Measurements from ENCODE around the gene CCNY. TPM values are rescaled to one million over a fixed set of nuclear protein-coding genes. Genes with fewer than 3 reads are reported as not detected.
A peak's percentile ranks its signal among the peaks of the same experiment; 100 is the strongest.

CCNY gene
- total RNA-seq, 1 donor from 2014 or later, result 44.3 TPM

DNA sequence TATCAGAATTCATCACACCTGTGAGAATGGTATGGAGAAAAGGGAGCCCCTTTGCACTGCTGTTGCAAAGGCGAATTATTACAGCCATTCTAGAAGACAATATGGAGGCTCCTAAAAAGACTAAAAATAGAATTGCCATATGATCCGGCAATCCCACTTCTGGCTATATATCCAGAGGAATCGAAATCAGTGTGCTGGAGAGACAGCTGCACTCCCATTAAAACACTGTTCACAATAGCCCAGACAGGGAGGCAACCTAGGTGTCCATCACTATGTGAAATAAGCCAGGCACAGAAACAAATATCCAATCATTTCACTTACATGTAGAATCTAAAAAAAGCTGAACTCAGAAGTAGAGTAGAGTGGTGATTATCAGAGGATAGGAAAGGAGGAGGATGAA is 242.8 kb downstream of the CCNY start:
- DNase-seq (ENCODE audit: low spot score), result no peak

DNA sequence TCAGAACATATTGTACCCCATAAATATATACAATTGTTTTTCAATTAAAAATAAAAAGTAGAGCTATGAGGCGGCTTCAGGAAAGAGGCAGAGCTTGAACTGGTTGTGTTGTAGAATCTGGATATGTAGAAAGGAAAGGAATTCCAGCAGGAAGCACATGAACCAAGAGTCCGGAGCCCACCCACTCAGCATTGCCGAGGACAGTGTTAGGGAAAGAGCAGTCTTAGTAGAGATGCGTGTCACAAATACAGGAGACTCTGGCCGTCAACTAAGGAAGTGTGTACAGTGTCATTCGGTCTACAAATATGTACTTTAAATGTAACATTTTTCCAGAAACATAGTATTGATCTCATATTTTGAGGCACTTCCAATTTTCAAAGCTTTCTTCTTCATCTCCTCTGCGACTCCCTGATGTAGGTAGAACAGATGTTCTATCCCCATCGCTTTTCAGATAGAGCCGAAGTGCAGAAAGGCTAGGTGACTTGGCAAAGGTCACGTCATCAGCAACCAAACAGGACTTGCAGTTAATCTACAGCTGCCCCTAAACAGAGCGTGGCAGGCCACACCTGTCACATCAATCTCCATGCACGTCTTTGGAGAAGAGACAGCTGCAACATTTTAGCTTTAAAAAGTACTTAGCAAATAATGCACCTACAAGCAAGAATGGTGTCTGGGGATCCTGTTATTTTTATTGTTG is 243.6 kb downstream of the CCNY start:
- DNase-seq (ENCODE audit: low spot score), result no peak

DNA sequence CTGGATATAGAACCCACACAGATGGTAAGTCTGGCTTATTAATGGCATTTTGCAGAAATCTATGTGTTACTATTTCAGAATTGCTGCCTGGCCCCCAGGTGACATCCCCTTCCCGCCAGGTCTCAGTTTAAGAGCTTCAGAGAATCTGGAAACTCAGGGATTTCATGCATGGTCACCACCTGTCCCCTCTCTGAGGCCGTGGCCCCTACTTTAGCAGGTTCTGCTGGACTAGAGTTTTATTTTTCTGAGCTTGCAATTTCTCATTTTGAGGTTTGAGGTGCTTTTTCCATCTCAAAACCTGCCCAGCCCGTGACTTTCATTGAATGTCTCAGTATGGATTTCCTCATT is 244.1 kb downstream of the CCNY start:
- DNase-seq (ENCODE audit: low spot score), result no peak

DNA sequence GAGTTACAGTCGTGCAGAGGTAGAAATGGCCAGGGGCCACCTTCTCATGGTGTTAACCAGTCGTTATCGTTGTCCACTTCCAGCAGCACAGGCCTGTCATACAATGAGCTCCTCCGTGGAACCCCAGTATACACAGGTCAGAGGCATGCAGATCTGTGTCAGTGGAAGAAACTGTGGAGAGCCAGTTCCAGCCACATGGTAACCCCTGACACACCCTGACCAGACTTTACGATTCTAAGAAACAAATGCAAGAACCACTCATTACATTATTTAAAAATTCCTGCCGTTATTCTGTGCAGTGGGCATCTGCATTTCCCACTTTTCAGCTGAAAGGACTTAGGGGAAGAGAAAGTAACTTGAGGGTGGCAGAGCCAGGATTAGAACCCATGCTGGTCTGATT is 245.3 kb downstream of the CCNY start:
- DNase-seq (ENCODE audit: low spot score), result no peak

DNA sequence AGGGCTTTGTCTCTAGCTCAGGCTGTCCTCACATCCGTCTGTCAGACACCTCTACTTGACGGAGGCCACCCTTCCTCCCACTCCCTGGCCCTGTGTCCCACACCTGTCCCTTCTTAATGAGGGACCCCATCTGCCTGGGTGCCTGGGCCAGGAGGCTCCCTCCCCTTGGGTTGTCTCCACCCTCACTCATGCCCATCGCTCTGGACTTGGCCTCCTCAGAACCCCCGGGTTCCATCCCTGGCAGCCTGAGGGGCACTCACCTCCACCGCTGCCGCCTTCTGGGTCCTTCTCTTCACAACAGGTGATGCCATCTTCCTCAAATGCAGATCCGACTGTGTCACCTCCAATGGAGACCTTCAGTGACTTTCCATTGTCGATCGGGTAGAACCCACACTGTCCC is 248.6 kb downstream of the CCNY start:
- no peak for DNase-seq (ENCODE audit: low spot score)

DNA sequence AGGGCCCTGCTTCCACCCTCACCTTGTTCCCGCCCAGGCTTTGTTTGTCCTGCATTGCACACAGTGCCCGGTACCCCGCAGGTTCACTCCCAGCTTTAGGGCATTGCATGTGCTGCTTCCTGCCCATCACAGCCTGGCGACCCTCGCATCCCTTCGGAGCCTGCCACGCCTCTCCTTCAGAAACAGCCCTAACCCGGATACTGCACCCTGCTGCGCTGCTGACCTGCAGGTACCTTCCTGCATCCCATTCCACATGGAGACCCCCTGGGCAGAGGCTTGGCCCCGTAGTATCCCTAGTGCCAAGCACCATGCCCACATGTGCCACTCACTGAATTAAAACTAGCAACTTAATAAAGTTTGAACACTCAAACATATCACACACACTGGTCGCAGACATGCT is 249.0 kb downstream of the CCNY start:
- DNase-seq (ENCODE audit: low spot score), result no peak

DNA sequence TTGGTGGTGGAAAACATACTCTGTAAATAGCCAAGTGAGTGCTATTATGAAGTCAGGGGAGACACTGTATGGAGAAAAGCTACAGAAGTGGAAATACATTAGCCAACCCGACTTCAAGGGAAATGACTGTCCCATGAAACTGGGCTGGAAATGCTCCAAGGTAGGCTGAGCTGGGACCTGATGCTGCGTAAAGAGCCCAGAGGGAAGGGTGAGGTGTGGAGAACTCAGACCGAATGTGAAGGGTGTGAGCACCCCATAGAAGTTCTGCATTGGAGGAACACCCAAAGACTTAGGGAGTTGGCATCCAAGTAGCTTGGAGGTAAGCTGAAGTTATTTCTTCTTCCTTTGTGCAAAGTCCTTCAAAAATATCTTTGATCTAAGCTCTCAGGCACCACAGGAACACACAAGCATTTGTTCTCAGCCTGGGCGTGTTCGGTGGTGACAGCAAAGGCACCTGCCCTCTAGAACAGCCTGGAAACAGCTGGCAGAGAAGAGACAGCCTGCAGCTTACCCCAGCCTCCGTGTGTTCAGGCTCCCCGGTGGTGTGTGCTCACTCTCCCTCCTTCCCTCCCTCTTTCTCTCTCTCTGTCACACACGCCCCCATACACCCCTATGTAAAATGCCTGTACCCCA is 249.7 kb downstream of the CCNY start:
- DNase-seq (ENCODE audit: low spot score), result no peak

DNA sequence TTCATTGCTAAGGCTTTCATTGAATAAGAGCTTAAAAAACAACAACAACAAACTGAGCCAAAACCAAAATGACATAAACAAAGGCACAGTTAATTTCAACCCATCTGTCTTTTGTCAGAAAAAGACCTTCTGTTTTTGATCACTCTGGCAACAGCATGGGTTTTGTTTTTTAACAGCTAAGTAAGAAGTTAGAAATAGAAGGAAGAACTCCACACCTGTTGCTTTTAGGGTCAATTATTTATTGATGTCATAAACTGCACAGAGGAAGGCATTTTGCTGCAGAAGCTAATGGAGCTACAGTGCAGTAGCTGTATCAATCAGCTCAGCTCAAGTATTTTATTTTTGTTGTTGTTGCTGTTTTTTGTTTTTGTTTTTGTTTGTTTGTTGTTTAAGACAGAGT is 252.5 kb downstream of the CCNY start:
- DNase-seq (ENCODE audit: low spot score), result no peak

DNA sequence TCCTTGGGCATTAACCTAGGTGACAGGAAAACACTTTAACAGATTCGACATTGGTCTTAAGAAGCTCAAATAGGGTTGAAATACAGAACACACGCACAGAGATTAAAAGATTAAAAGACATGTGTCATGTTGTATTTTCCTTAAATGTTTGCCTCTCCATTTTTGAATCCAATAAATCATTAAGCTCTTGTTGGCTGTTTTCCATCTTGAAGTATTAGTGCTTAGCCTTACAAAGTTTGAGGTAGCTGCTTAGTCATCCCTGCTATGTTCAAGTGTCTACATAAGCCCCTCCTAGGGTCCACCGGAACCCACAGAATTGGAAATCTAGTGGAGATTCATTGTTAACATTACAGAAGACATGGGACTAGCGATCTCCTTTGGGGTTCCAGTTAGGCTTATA is 256.1 kb downstream of the CCNY start:
- no peak for DNase-seq (ENCODE audit: low spot score)

DNA sequence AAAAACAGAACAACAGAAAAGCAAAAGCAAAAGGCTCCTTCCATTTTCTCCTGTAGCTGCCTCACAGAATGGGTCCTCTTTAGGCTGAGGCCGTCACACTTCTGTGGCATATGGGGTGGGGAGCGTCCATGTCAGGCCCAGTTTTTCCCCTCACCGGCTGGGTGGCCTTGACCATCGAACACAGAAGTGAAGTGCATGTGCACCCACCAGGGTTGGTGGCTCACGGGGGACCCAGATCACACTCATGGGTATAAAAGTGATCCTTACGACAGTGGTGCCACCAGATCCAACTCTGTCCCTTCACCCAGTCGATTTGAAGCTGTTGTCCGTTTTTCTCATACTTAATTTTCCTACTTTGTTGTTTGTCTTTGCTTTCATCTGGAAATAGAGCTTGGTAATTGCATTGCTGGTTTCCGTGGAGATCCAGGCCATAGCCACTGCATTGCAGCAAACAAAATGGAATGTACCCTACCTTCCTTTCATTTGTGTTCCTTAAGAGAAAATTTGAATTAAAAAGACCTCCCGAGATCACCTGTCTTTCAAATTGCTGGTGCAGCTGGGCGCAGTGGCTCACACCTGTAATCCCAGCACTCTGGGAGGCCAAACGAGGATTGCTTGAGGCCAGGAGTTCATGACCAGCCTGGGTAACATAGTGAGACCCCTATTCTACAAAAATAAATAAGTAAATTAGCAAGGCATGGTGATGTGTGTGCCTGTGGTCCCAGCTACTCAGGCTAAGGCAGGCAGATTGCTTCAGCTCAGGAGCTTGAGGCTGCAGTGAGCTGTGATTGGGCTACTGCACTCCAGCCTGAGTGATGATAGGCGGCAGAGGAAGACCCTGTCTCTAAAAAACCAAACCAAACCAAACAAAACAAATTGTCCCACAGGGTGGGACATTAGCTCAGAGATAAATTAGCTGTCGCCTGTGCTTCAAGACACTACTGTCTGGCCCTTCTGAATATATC is 258.1 kb downstream of the CCNY start:
- no peak for DNase-seq (ENCODE audit: low spot score)

DNA sequence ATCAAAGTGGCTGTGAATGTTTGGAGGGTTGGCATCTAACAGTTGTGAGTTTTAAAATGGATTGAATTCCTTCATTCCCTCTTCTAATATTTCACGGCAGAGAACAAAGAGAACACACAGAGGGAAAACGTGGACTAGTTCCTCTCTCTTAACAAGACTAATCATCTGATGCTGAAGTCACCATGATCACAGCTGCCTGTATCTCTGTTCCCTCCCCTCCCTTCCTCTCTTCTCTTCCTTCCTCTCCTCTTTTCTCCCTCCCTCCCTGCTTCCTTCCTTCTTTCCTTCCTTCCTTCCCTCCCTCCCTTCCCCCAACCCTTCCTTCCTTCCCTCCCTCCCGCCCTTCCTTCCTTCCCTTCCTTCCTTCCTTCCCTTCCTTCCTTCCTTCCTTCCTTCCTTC is 258.8 kb downstream of the CCNY start:
- no peak for DNase-seq (ENCODE audit: low spot score)

DNA sequence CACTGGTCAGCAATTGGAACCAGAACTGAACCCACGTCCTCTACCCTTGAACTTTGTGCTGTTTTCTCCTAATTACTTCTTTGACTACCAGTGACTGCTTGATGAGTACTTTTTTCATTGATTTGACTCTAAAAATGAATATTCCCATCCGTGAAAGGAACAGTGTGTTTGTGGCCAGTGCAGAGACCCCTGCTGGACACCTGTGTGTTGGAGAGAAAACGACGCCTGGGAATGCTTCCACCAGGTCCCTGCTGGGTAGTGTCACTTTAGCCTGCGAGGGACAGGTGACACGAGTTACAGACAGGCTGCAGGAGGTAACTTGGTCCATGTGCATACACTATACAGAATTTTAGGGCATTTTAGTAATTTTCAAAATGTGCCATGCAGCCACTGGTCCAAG is 262.1 kb downstream of the CCNY start:
- DNase-seq (ENCODE audit: low spot score), result no peak

DNA sequence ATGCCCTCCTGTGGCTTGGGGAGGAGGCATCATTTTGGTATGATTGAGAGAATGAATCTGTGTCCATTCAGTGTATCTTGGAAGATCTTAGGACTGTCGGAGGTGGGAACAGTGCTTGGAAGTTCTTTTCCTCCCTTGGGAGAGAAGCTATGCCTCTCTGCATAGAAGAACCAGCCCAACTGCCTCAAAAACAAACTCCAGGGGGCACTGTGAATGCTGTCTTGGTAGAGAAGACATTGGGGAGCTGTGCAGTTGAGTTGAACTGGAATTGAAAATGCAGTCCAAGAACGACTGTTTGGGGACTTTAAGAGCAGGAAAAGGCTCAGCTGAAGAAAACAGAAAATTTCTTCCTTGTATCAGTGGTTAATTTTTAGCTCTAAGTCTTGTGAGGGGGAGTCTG is 263.9 kb downstream of the CCNY start:
- DNase-seq (ENCODE audit: low spot score), result no peak

DNA sequence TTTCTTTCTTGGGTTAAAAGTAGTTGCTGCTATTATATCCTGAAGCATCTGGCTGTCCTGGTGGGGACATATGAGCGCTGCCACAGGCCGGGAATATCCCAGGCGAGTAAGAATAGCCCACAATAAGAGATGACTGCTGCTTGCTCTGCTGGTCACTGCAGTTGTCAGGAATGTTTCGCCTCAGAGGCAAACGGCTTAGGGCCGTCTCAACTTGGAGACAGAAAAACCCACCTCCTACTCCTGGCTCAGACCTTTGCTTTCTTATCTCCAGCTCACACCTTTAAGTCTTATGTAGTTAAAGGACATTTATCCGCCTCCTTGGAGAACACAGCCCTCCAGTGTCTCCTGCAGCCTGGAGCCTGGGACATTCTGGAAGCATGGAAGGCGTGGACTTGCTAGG is 268.9 kb downstream of the CCNY start, which contains the start of gene GJD4:
Gene GJD4, plus strand, starts transcription at position 151 of the 400 bp plus-strand sequence. Its CDS starts 227 bp downstream, at position 378.
- no peak for DNase-seq (ENCODE audit: low spot score)

DNA sequence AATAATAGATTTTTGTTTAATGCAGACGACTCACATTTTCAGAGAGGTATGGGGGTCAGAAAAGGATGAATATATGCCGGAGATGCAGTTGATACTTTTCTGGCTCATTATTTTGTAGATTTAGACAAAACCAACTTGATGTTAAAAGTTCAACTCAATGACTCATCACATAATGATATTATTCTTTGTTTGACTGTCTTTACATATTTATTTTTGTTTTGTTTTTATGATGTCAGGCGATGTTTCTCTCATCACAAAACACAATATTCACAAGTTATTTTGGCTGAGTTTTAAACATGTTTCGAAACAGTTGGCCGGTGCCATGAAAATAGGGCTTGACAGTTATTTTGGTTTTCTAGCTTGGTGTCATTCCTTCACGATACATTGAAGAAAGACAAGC is 270.1 kb downstream of the CCNY start:
- DNase-seq (ENCODE audit: low spot score), result no peak

DNA sequence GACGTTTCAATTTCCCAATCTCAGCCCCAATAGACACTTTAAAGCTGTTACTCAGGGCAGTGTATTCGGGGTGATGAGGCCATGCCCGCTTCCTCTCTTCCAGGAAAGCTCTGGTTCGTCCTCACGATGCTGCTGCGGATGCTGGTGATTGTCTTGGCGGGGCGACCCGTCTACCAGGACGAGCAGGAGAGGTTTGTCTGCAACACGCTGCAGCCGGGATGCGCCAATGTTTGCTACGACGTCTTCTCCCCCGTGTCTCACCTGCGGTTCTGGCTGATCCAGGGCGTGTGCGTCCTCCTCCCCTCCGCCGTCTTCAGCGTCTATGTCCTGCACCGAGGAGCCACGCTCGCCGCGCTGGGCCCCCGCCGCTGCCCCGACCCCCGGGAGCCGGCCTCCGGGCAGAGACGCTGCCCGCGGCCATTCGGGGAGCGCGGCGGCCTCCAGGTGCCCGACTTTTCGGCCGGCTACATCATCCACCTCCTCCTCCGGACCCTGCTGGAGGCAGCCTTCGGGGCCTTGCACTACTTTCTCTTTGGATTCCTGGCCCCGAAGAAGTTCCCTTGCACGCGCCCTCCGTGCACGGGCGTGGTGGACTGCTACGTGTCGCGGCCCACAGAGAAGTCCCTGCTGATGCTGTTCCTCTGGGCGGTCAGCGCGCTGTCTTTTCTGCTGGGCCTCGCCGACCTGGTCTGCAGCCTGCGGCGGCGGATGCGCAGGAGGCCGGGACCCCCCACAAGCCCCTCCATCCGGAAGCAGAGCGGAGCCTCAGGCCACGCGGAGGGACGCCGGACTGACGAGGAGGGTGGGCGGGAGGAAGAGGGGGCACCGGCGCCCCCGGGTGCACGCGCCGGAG is 271.4 kb downstream of the CCNY start:
- DNase-seq (ENCODE audit: low spot score), result peak; percentile 9

DNA sequence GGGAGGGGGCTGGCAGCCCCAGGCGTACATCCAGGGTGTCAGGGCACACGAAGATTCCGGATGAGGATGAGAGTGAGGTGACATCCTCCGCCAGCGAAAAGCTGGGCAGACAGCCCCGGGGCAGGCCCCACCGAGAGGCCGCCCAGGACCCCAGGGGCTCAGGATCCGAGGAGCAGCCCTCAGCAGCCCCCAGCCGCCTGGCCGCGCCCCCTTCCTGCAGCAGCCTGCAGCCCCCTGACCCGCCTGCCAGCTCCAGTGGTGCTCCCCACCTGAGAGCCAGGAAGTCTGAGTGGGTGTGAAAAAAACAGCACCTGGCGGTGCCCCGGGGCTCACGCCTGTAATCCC is 272.0 kb downstream of the CCNY start:
- no peak for DNase-seq (ENCODE audit: low spot score)

DNA sequence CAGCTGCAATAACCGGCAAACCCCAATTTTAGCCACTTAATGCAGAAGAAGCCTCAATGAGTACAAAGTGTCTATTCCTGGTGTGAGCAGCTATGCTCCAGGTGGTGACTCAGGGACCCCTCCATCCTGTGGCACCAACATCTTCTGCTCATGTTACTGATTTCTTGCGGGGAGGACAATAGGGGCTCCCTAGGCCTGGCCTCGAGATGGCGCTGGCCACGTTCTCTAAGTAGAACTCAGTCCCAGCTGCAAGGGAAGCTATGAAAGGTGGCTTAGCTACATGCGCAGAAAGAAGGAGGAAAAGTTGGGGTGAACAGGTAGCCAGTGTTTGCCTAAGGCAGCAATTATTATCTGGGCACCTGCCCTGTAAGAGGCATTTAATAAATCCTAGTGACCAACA is 275.4 kb downstream of the CCNY start:
- DNase-seq (ENCODE audit: low spot score), result no peak

DNA sequence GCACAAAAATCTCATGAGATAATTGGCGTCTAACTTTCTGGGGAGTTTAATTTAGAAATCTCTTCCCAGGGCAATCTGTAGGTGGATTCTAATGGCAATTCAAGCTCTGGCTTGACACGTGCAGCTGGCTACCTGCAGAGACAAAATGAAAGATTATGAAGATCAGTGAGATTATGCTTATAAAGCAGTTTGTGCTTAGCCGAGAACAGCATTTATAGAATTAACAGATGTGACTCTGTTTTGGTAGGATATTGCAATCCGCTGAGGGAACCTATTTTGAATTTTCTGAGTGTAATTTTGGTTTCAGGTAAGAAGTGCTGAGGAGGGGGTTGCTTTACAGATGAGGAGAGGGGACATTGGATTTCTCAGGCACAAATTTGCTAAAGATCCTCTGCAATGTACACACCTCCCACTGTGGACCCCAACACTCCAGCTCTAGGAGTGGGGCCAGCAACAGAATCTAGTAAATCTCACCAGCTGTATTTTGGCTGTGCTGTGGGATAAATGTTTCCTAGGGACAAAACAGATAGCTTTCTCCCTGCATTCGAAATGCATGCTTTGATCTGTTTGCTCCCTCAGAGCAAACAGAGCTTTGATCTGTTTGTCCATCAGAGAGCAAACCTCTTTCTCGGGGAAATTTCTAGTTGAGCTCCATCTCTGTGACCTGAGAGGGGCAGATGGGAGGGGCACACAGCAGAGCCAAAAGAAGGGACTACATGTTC is 276.2 kb downstream of the CCNY start:
- DNase-seq (ENCODE audit: low spot score), result peak; percentile 14

DNA sequence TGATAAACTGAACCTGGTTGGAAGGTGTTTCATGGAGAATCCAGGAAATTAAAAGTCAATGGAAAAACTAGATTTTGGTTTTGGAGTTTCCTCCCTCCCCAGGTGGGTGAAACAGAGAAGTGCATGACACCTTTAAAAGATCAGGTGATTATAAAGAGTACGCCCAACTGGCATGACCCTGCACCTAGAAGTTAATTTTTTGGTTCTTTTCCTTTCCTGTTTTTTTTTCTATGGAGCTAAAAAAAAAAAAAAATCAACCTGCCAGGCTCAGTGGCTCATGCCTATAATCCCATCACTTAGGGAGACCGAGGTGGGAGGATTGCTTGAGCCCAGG is 276.8 kb downstream of the CCNY start:
- no peak for DNase-seq (ENCODE audit: low spot score)

DNA sequence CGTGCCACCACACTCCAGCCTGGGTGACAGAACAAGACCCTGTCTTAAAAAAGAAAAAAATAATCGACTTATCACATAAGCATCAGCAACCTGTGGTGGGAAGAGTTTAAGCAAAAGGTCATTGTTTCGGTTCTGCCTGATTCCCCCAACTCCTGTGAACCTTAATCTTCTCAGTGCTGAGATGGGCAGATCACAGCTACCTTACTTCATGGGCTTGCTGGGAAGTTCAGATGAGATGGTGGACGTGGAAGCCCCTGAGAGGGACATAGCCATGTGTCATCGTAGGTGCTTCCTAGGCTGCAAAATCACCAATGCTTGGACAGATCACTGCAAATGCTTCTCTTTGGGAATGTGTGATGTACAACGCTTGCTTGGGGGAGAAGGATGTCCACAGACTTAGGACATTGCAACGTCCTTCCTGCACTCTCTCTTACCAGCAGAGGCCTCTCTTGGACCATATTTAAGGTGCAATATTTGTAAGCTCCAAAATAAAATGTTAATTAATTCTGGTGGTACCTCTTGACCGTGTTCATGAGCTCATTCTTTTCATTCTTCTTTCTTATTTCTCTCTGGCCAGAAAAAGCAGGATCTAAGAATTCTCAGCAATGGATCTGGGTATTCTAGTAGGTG is 277.4 kb downstream of the CCNY start:
- DNase-seq (ENCODE audit: low spot score), result peak; percentile 19

All from umbilical cord (tissue), 2 donors.